ENCODE data around the gene UBE2S. TPM values are rescaled to one million over a fixed set of nuclear protein-coding genes. Genes with fewer than 3 reads are reported as not detected.

Gene UBE2S
- polyA plus RNA-seq, 4 donors = 42.3 to 56.0 (median 48.8) TPM

DNA sequence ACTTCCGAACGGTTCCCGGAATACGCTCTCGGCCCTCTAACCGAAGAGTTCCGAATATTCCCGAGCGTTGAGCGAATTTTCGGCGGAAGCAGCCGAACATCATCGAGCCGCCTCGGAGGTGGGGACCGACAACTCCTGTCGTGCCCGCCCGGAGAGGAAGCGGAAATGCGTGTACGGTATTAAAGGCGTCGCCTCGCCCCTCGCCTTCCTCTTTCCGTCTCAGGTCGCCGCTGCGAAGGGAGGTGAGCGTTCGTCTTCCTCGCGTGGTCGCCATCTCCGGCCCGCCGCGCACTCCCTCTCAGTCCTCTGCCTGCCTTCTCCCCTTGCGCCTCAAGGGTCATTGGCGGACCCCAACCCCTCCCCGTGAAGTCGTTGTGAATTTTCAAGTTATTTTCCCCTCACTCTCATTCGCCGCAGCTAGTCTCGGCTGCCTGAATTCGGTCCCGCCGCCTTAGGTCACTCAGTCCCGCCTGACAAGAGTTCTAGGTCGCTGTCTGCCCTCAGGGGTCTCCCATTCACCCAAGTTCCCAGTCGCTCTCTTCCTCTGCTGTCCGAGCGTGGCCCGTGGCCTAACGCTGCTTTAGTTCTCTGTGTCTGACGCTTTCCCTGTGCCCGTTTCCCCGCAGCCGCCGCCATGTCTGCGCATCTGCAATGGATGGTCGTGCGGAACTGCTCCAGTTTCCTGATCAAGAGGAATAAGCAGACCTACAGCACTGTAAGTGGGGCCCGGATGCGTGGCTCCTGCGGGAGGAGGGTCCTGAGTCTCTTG is 21.7 kb downstream of the UBE2S start, which contains the start of gene RPL28:
Gene RPL28 (plus strand): TSS at position 209 of the 769 bp plus-strand sequence. CDS start 426 bp downstream, at position 635.
- DNase-seq (ENCODE audit: low read depth in 4 of 4, low spot score in 3 of 4) = peak; percentile 94 to 98 (median 98)

GRCh38 chr19:55384920-55385723 is 22.5 kb downstream of the UBE2S start:
- peak; percentile 91 to 94 (median 93) for DNase-seq (ENCODE audit: low read depth in 4 of 4, low spot score in 3 of 4)

DNA sequence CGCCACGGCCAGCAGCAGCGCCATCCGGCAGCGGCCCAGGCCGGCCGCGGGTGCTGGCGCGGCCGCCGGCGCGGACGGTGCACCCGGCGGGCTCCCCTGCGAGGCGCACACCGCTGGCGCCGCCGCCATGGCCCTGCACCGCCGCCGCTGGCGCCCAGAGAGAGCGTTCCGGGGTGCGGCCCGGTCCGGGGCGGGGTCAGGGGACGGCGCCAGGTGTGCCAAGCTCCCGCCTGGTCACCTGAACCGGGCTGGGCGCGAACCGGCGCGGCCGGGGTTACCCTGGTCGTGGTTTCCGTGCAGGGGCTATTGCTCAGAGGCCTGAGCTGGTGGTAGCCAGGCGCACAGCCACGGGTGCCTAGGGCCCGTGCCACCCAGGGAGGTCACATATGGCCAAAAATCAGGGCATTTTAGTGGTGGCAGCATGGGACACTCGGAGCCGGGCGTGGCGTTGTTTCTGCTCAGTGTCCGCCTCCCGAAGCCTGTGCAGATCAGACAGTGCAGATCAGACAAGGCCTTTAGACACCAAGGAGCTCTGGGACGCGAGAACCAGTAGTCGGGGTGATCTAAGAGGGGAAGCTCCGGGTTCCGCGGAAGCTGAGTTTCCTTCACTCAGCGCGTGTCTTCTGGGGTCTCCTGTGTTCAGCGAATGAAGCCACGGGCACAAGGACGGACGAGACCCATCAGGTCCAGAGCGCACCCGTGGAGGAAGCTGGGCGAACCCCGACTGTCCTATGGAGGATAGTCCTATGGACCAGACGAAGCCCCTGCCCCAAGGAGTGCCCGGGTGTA is 23.3 kb downstream of the UBE2S start, which contains the start of gene TMEM238:
Gene TMEM238 (minus strand): TSS at position 162 of the 789 bp plus-strand sequence. CDS start 33 bp downstream, at position 129.
- no peak for DNase-seq (ENCODE audit: low read depth in 4 of 4, low spot score in 3 of 4)

DNA sequence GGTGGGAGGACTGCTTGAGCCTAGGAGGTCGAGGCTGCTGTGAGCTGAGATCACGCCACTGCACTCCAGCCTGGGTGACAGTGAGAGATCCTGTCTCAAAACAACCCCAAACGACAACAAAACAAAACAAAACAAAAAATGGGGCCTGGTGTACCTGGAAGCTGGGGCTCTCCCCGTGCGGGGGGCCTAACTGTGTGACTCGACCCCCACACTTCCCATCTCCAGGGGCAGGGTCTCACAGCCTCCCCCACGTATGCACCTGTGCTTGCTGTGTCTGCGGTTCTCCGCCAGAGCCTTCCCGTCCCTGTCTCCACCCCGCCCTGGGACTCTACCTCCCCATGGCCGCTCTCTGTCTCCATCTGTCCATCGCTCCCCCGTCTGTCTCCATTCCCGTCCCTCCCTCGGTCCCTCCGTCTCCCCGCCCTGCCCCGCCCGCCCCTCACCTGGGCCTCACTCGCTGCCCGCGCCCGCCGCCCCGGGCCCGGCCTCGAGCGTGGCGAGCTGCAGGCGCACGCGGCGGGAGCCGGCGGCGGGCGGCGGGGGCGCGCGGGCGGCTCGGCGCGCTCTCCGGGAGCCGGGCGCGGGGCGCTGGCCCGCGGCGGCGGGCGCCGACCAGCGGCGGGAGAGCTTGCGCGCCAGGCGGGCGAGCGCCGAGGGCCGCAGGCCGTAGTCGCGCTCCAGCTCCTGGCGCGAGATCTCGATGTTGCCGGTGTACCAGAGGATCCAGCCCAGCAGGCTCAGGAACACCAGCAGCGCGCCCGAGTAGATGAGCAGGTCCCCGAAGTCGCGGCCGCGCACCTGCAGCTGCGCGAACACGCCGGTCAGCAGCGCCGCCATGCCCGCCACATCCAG is 24.1 kb downstream of the UBE2S start:
- DNase-seq (ENCODE audit: low read depth in 4 of 4, low spot score in 3 of 4) = no peak

DNA sequence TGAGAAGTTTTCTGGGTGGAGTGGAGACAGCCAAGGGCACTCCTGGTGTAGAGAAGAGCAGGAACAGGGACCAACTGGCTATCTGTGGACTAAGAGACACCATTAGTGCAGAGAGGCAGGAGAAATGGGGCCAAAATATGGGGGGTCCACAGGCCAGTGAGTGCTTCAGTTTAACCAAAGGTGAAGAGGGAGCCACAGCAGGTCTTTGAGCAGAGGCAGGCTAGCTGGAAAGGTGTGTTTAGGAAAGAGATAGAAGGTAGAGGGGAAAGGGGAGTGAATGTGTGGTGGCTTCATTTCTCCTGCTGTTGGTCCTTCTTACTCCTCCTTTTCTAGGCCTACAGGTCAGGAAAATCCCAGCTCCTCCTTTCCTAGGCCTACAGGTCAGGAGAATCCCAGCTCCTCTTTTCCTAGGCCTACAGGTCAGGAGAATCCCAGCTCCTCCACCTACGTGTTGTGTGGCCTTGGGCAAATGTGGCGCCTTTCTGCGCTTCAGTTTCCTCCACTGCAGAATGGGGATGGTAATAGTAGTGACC is 25.0 kb downstream of the UBE2S start:
- DNase-seq (ENCODE audit: low read depth in 4 of 4, low spot score in 3 of 4) = no peak

GRCh38 chr19:55382013-55382412 is 25.6 kb downstream of the UBE2S start:
- no peak for DNase-seq (ENCODE audit: low read depth in 4 of 4, low spot score in 3 of 4)

DNA sequence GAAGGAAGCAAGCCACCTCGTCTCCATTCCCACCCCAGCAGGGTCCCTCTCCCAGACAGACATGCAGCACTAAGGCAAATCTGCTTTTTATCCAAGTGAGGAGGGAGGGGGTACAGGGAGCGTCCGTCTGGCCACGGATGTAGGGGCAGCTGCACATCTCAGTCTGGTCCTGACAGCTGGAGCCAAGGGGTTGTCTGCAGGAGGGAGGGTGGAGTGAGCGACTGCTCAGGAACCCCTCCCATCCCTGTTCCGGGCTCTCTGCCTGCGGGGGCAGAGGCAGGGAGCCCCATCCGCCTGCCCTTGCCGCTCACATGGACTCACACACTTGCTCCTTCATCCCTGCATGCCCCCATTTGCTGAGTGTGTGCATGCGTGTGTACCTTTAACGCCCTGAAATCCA is 28.4 kb downstream of the UBE2S start:
- DNase-seq (ENCODE audit: low read depth in 4 of 4, low spot score in 3 of 4) = no peak

DNA sequence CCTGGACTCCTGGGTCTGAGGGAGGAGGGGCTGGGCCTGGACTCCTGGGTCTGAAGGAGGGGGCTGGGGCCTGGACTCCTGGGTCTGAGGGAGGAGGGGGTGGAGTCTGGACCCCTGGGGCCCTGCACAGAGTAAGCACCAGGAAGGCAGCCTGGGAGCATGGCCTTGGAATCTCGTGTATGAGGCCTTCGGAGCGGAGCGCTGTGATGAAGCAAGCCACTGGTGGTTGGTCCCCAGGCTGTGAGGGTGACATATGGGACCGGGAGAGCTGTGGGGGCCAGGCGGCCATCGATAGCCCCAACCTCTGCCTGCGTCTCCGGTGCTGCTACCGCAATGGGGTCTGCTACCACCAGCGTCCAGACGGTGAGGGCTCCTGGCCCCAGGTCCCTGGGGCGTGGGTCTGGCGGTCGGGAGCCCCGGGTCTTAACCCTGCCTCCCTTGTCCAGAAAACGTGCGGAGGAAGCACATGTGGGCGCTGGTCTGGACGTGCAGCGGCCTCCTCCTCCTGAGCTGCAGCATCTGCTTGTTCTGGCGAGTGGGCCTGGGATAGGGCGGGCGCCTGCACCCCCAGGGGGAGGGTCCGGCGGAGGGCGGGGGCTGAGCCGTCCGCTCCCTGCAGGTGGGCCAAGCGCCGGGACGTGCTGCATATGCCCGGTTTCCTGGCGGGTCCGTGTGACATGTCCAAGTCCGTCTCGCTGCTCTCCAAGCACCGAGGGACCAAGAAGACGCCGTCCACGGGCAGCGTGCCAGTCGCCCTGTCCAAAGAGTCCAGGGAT is 30.0 kb downstream of the UBE2S start:
- DNase-seq (ENCODE audit: low read depth in 4 of 4, low spot score in 3 of 4) = no peak

- DNase-seq (ENCODE audit: low read depth in 4 of 4, low spot score in 3 of 4) = no peak
Observed at GRCh38 chr19:55376241-55376933, 31.2 kb downstream of the UBE2S start, which contains the start of gene TMEM190. Gene TMEM190, plus strand, starts transcription at chr19:55376826. Its CDS starts 28 bp downstream, at chr19:55376854.

DNA sequence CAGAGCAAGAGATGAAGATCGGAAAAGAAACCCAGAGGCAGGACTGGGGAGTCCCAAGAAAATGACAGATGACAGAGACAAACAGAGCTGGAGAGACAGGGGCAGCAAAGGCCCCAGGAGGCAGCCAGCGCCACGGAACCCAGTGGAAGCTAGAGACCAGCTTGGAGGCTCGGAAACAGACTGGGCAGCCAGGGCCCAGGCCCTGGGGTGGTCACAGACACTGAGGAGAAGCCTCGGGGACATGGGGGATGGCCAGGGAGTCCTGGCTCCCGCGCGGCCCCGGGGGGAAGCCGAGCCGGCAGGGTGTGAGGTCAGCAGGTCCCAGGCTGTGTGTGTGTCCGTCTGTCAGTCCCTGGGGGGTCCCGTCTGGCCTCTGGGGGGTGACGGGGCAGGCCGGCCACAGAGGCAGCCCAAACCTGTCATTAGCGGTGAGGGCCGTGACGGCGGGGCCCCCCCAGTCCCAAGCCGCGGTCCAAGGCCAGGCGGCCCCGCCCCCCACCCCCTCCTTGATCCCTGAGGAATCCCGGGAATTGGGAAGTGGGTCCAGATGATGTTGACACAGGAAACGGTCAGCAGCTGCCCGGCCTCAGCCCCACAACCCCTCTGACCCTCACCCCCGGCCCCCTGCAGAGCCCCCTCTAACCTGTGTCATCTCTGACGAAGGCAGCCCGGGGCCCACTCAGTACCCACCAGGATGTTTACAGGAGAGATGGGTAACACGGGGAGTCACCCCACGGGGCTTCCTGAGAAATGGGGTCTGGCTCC is 33.4 kb downstream of the UBE2S start:
- no peak for DNase-seq (ENCODE audit: low read depth in 4 of 4, low spot score in 3 of 4)

DNA sequence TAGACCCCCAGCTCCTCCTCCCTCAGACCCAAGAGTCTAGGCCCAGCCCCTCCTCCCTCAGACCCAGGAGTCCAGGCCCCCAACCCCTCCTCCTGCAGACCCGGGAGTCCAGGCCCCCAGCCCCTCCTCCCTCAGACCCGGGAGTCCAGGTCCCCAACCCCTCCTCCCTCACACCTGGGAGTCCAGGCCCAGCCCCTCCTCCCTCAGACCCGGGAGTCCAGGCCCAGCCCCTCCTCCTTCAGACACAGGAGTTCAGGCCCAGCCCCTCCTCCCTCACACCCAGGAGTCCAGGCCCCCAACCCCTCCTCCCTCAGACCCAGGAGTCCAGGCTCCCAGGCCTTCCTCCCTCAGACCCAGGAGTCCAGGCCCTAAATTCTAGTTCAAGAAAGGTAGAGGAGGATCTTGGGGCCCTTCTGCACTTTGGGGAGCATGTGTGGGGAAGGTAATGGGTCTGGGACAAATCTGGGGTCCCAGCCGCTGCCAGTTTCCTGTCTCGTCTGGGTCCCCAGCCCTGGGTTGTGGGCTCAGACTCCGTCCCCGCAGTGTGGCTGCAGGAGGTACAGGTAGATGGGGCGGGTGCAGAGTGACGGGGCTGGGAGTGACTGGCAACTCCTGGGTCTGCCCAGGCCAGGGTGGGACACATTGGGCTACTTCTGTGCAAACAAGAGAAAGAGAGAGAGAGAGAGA is 34.1 kb downstream of the UBE2S start:
- DNase-seq (ENCODE audit: low read depth in 4 of 4, low spot score in 3 of 4) = no peak

DNA sequence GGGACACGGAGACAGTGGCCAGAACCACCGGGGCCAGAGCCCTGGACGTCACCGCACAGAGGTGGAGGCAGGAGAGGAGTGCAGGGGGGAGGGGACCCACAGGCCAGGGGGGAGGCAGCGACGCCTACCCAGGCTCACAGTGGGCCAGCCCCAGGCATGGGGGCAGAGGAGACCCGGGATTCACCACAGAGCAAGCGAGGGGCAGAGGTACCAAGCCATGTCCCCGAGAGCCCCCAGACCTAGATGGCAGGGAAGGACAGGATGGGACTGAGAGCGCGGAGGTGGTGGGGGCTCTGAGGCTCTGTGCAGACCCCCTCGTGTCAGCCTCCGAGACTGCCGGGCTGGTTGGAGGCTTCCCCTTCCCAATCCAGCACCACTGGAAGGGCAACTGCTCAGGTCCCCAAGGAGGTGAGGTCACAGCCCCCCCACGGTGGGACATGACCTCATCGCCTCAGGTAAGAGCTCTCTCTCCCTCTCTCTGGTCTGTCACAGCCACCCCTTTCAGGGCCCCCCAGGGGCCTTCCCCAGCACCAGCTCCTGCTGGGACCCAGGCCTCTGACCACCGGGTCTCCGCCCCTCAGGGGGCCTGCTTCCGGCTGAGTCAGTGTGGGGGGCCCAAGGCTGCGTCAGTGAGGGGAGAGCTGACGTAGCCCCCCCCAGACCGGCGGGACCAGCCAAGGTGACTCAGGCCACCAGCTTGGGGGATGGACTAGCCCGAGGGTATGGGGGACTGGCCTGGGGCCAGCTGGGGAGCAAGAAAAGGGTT is 35.1 kb downstream of the UBE2S start:
- DNase-seq (ENCODE audit: low read depth in 4 of 4, low spot score in 3 of 4) = no peak

- DNase-seq (ENCODE audit: low read depth in 4 of 4, low spot score in 3 of 4) = no peak
Observed at GRCh38 chr19:55370305-55370988, 37.1 kb downstream of the UBE2S start, which contains the start of gene IL11. Gene IL11, minus strand, starts transcription at chr19:55370463. Its CDS starts 153 bp downstream, at chr19:55370310.

DNA sequence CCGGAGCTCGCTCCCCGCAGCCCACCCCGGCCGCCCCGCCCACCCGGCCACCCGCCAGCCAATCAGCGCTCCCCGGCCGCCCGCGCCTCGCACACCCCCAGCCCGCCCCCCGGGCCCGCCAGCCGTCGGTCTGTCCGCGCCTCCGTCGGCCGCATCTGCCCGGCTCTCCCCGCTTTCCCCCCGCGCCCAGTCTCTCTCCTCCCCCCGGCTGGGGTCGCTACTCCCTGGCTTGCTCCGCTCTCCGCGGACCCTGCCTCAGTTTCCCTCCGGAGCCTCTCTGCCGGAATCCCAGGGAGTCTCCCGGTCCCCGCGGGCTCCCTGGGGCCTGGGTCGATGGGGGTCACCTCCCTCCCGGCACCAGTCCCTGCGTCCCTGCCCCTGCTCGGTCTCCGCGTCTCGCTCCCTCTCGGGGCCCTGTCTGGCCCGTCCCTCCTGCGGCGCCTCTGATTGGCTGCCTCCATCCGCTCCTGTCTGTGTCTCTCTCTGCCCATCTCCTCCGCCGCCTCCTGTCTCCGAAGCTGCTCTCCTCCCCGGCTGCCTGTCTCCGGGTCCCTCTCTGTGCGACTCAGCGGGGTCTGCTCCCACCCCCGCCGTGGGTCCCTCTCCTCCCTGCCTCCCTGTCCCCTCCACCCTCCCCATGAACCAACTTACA is 37.8 kb downstream of the UBE2S start:
- no peak for DNase-seq (ENCODE audit: low read depth in 4 of 4, low spot score in 3 of 4)

All from left renal pelvis (tissue), 4 donors.